ENCODE results near the gene C16orf89.

C16orf89 gene

DNA sequence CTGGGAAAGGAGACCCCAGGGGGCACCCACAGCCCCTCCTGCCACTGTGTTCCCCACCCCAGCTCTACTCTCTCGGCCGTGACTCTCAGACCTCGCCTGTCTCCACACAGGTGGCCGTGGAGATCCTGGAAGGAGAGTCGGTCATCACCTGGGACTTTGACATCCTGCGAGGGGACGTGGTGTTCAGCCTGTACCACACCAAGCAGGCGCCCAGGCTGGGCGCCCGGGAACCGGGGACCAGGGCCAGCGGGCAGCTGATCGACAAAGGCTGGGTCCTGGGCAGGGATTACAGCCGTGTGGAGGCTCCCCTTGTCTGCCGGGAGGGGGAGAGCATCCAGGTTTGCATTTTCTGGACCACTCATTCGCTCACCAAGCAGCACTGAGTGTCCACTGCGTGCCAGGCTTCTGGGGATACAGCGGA, 57.4 kb downstream of the C16orf89 start:
- TF ChIP-seq POLR2AphosphoS5 (IDR thresholded peaks at IDR 0.05; ENCODE audit: low read depth, low read length) (no peak), TAF1 (IDR thresholded peaks at IDR 0.05; ENCODE audit: borderline replicate concordance, insufficient read depth, low read length) (no peak), REST (IDR thresholded peaks at IDR 0.05; ENCODE audit: insufficient read depth in 1 of 2, low read depth in 2 of 2, low read length in 2 of 2) (no peak), SIN3A (IDR thresholded peaks at IDR 0.05; ENCODE audit: borderline replicate concordance, insufficient read depth, low read length) (no peak)

- no peak for TF ChIP-seq FOXP2 (optimal IDR thresholded peaks at IDR 0.05; ENCODE audit: borderline replicate concordance, extremely low read depth, extremely low read length, insufficient read depth)
- no peak for TF ChIP-seq POLR2AphosphoS5 (IDR thresholded peaks at IDR 0.05; ENCODE audit: low read depth, low read length)
- no peak for TF ChIP-seq SIN3A (IDR thresholded peaks at IDR 0.05; ENCODE audit: borderline replicate concordance, insufficient read depth, low read length)
- no peak for TF ChIP-seq TAF1 (IDR thresholded peaks at IDR 0.05; ENCODE audit: borderline replicate concordance, insufficient read depth, low read length)
- TF ChIP-seq REST (IDR thresholded peaks at IDR 0.05; ENCODE audit: insufficient read depth in 1 of 2, low read depth in 2 of 2, low read length in 2 of 2), result no peak
Measured at GRCh38 chr16:5007256-5007655, 58.5 kb downstream of the C16orf89 start.

DNA sequence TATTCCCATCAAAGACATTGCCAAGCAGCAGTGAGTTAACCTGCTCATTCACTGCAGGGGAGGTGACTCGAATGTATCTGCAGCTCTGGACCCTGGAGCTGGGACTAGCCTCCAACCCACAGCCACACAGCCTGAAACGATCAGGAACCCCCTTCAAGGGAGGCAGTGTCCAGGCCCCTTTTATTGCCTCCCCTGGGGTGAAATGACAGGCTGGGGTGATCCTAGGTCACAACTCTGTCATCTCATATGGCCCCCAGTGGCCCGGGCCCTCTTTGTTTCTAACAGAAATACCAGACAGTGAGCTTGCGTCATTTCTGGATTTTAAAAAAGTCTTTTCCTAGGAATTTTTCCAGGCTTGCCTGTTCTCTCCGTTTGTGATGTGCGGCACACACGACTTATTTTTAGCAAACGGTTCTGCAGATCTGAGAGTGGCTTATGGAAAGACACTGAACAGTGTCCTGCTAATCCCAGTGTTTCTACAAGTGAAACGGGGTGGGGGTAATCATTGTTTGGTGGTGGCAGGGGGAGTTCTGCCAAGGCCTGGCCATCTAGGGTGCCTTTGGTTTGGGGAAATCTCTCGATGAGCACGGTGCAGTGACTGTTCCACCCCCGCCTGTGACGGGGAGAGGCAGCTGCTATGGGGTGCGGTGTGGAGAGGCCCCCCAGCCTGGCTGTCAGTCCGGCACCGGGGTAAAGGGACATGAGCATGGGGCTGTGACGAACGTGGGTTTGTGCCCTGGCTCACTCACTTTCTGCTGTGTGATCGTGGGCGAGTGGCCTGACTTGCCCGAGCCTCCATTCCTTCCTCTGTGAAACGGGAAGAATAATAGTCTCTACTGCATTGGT, 59.2 kb downstream of the C16orf89 start:
- TF ChIP-seq SIN3A (IDR thresholded peaks at IDR 0.05; ENCODE audit: borderline replicate concordance, insufficient read depth, low read length), result no peak

GRCh38 chr16:5005916-5006315, 59.8 kb downstream of the C16orf89 start:
- TF ChIP-seq POLR2AphosphoS5 (IDR thresholded peaks at IDR 0.05; ENCODE audit: low read depth, low read length) (no peak), REST (IDR thresholded peaks at IDR 0.05; ENCODE audit: insufficient read depth in 1 of 2, low read depth in 2 of 2, low read length in 2 of 2) (no peak), FOXP2 (optimal IDR thresholded peaks at IDR 0.05; ENCODE audit: borderline replicate concordance, extremely low read depth, extremely low read length, insufficient read depth) (no peak), TAF1 (IDR thresholded peaks at IDR 0.05; ENCODE audit: borderline replicate concordance, insufficient read depth, low read length) (no peak), SIN3A (IDR thresholded peaks at IDR 0.05; ENCODE audit: borderline replicate concordance, insufficient read depth, low read length) (no peak)

- TF ChIP-seq TAF1 (IDR thresholded peaks at IDR 0.05; ENCODE audit: borderline replicate concordance, insufficient read depth, low read length) (no peak), FOXP2 (optimal IDR thresholded peaks at IDR 0.05; ENCODE audit: borderline replicate concordance, extremely low read depth, extremely low read length, insufficient read depth) (no peak), POLR2AphosphoS5 (IDR thresholded peaks at IDR 0.05; ENCODE audit: low read depth, low read length) (no peak), SIN3A (IDR thresholded peaks at IDR 0.05; ENCODE audit: borderline replicate concordance, insufficient read depth, low read length) (no peak), REST (IDR thresholded peaks at IDR 0.05; ENCODE audit: insufficient read depth in 1 of 2, low read depth in 2 of 2, low read length in 2 of 2) (no peak)
Measured at GRCh38 chr16:5004311-5004710, 61.4 kb downstream of the C16orf89 start.
